ENCODE data around the gene TNN. TPM values are rescaled to one million over a fixed set of nuclear protein-coding genes. Genes with fewer than 3 reads are reported as not detected.
A peak's percentile ranks its signal among the peaks of the same experiment; 100 is the strongest.
"Not testable (repeated sequence)": the region's sequence is repeated elsewhere in the genome, so short reads cannot be mapped to it uniquely, and the experiment has no call there.

TNN gene
- total and polyA plus RNA-seq, 10 of the 15 experiments (the other 5 are each of a cell fraction or from before 2014, with no cell fraction given): 0.05 to 0.17 (median 0.11) TPM

DNA sequence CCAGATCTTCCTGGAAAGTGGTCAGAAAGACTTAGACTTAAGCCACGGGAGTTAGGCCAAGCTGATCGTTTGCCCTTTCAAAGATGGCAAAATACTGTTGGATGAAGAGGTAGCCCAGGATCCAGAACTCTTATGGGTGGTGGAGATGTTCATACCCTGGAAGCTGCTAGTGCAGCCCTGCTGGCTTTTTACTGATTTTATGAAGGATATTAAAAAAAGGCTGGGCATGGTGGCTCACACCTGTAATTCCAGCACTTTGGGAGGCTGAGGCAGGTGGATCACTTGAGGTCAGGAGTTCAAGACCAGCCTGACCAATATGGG is 43.8 kb upstream of the TNN start:
- SMC1A ChIA-PET (ENCODE audit: uncharacterized antibody, unreplicated experiment): interaction anchor here (0.6 to 3.7 kb wide), 6 partner anchors 20 to 141 kb away, joined by 3 to 33 read pairs (median 11); partner anchors contain the start of gene CACYBP
- TF ChIP-seq MLLT1 (IDR thresholded peaks at IDR 0.05): peak; percentile 98
- Histone ChIP-seq H3K9ac (ENCODE audit: control insufficient read depth, insufficient read depth, low read length) (peak overlapping the region; percentile 90; the same call in 1 of the 2 replicates), H2AFZ (ENCODE audit: control insufficient read depth, low read depth, low read length) (peak overlapping the region; percentile 87), H3K4me2 (ENCODE audit: control insufficient read depth, insufficient read depth) (peak overlapping the region; percentile 25), H3K79me2 (ENCODE audit: control insufficient read depth, insufficient read depth, low read length) (peaks cover 26% of the 10 kb centered on the region), H3K4me3 (peak overlapping the region; percentile 89), H3K27ac (ENCODE audit: control insufficient read depth, insufficient read depth) (peak overlapping the region; percentile 67)
- WGBS (ENCODE audit: insufficient coverage, insufficient replicate concordance, low lambda C conversion rate, missing lambda C conversion rate): 96% methylated on average over 2 of the region's 2 CpGs
- H3K36me3 ChIP-seq (ENCODE audit: control insufficient read depth in 2 of 2, insufficient read depth in 2 of 2, low read length in 1 of 2); H3K9me3 ChIP-seq (replicated peaks; ENCODE audit: control insufficient read depth, insufficient read depth, low read length); H3K27me3 ChIP-seq (replicated peaks in 1 of 2; ENCODE audit: control insufficient read depth in 2 of 2, insufficient read depth in 2 of 2, low read length in 1 of 2); in situ Hi-C loops (cut with MboI); H4K20me1 ChIP-seq (ENCODE audit: control insufficient read depth, insufficient read depth); H3K4me1 ChIP-seq (ENCODE audit: control insufficient read depth, insufficient read depth, low read length); DNase-seq (ENCODE audit: low read depth, low spot score); FAIRE-seq: not testable (repeated sequence)
- POLR2A ChIA-PET: interaction anchor here (0.5 to 4.2 kb wide), 12 partner anchors 9 to 149 kb away, joined by 3 to 45 read pairs (median 5); partner anchors contain the start of gene CACYBP
- peak; percentile 5; the same call in 2 of the 3 replicates for ATAC-seq
- CTCF ChIA-PET: interaction anchor here (0.9 to 4.0 kb wide), 12 partner anchors 12 to 295 kb away, joined by 3 to 38 read pairs (median 4); partner anchors contain the start of gene CACYBP
- RAD21 ChIA-PET (ENCODE audit: unreplicated experiment): interaction anchor here (0.6 to 5.0 kb wide), 12 partner anchors 21 to 171 kb away, joined by 3 to 58 read pairs (median 4); partner anchors contain the start of gene CACYBP
- TSS peak; percentile 99 for BruUV-seq (replicated peaks)
- intact Hi-C loops (cut with micrococcal nuclease; ENCODE audit: unreplicated experiment): loop anchor here (1.0 kb wide), 1 partner anchor 25 kb away; the partner anchor contains the start of gene CACYBP

DNA sequence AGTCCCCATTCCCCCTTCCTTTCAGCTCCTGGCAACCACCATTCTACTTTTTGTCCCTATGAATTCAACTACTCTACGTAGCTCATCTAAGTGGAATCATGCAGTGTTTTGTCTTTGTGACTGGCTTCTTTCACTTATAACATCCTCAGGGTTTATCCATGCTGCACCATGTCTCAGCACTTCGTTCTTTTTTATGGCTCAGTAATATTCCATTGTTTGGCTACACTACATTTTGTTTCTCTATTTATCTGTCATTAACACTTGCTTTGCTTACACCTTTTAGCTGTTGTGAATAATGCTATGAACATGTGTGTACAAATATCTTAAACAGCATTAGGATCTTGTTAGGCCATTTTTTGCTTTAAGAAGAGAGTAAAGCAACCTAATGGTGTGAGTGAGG is 42.9 kb upstream of the TNN start:
- ChIA-PET CTCF (interaction anchor here (0.7 to 4.0 kb wide), 7 partner anchors 12 to 150 kb away, joined by 3 to 38 read pairs (median 3); no protein-coding TSS in a partner anchor), POLR2A (interaction anchor here (2.5 to 4.2 kb wide), 2 partner anchors 21 to 26 kb away, joined by 15 to 45 read pairs; partner anchors contain the start of gene CACYBP), SMC1A (ENCODE audit: uncharacterized antibody, unreplicated experiment) (interaction anchor here (1.1 to 3.7 kb wide), 4 partner anchors 21 to 122 kb away, joined by 5 to 33 read pairs (median 16); partner anchors contain the start of gene CACYBP), RAD21 (ENCODE audit: unreplicated experiment) (interaction anchor here (5.0 kb wide), 1 partner anchor 25 kb away, joined by 58 read pairs; the partner anchor contains the start of gene CACYBP)
- peaks cover 4% of the 10 kb centered on the region for H3K4me1 ChIP-seq (ENCODE audit: control insufficient read depth, insufficient read depth, low read length)
- H3K4me2 ChIP-seq (ENCODE audit: control insufficient read depth, insufficient read depth): no peak overlapping the region
- H3K4me3 ChIP-seq: no peak overlapping the region
- no peaks in the 10 kb centered on the region for H4K20me1 ChIP-seq (ENCODE audit: control insufficient read depth, insufficient read depth)
- WGBS (ENCODE audit: insufficient coverage, insufficient replicate concordance, low lambda C conversion rate, missing lambda C conversion rate): 95% methylated on average over 2 of the region's 2 CpGs
- H3K27me3 ChIP-seq (replicated peaks in 1 of 2; ENCODE audit: control insufficient read depth in 2 of 2, insufficient read depth in 2 of 2, low read length in 1 of 2): no peaks in the 10 kb centered on the region
- no peak overlapping the region for H3K27ac ChIP-seq (ENCODE audit: control insufficient read depth, insufficient read depth)
- H2AFZ ChIP-seq (ENCODE audit: control insufficient read depth, low read depth, low read length): no peak overlapping the region
- DNase-seq (ENCODE audit: low read depth, low spot score) (no peak), FAIRE-seq (no peak), ATAC-seq (no peak)
- no peak overlapping the region for H3K9ac ChIP-seq (ENCODE audit: control insufficient read depth, insufficient read depth, low read length)
- H3K9me3 ChIP-seq (replicated peaks; ENCODE audit: control insufficient read depth, insufficient read depth, low read length): no peaks in the 10 kb centered on the region; the same call in 2 of the 3 replicates
- intact Hi-C loops (cut with micrococcal nuclease; ENCODE audit: unreplicated experiment) (no loop called here), in situ Hi-C loops (cut with MboI) (loop anchor here (5.0 kb wide), 1 partner anchor 118 kb away; no protein-coding TSS in a partner anchor)
- no TSS peak for BruUV-seq (replicated peaks)
- H3K79me2 ChIP-seq (ENCODE audit: control insufficient read depth, insufficient read depth, low read length): peaks cover 26% of the 10 kb centered on the region
- no peaks in the 10 kb centered on the region for H3K36me3 ChIP-seq (ENCODE audit: control insufficient read depth in 2 of 2, insufficient read depth in 2 of 2, low read length in 1 of 2)
- no peak for TF ChIP-seq KLF5 (IDR thresholded peaks at IDR 0.05; ENCODE audit: partially characterized antibody)
- no peak for TF ChIP-seq RELB (IDR thresholded peaks at IDR 0.05; ENCODE audit: low read depth)
- TF ChIP-seq GABPA (IDR thresholded peaks at IDR 0.05; ENCODE audit: low read depth): no peak
- TF ChIP-seq GATAD2B (conservative IDR thresholded peaks at IDR 0.05; ENCODE audit: low read depth): no peak
- TF ChIP-seq POU2F2 (IDR thresholded peaks at IDR 0.05; ENCODE audit: borderline replicate concordance, low read depth, low read length): no peak
- no peak for TF ChIP-seq E4F1 (IDR thresholded peaks at IDR 0.05; ENCODE audit: borderline replicate concordance, partially characterized antibody)

Measured in GM12878 (cell line).